Renal cortical epithelial cell (primary cell): ENCODE data around the gene METTL2B. TPM values are rescaled to one million over a fixed set of nuclear protein-coding genes. Genes with fewer than 3 reads are reported as not detected.
"Not testable (repeated sequence)": the region's sequence is repeated elsewhere in the genome, so short reads cannot be mapped to it uniquely, and the experiment has no call there.

Source experiments
- DNase-seq: peaks from one replicate; pipeline ENCODE4 v3.0.0-alpha.2; 2011; ENCODE audit warnings: low read depth
- total RNA-seq: library from RNA; depleted of rRNA; stranded (reverse); fragments of >200 nt; gene quantifications from 2 replicates; pipeline ENCODE4 v1.2.3, GENCODE V29; 2014

Gene METTL2B
- total RNA-seq, 1 donor from 2014 or later: 34.8 TPM

DNA sequence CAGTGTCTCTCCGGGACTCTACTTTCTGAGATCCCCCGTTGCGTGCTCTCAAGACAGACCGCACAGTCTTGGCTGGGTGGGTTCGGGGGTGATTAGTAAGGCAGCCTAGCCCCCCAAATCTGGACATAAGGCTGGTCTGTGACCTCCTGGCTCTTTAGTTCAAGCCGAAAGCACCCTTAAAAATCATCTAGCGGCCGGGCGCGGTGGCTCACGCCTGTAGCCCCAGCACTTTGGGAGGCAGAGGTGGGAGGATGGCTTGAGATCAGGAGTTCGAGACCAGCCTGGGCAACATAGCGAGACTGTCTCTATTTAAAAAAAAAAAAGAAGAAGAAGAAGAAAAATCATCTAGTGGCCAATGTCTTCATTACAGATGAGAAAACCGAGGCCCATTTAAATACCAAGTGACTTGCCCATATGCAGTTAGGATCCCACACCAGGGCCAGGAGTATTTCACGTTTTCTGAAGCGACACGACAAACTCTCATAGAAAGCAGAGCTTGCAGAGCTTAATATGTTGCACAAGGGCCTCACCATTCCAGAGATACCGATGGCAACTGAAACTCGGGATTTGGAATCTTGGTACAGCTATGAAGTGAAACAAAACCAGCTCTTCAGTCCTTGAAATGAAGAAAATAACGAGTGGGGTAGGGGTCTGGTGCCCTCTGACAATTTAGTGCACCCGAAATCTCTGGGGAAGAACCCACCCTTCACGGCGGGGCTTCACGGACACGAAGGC lies 21.6 kb upstream of the METTL2B start:
- DNase-seq: peak; percentile 50

DNA sequence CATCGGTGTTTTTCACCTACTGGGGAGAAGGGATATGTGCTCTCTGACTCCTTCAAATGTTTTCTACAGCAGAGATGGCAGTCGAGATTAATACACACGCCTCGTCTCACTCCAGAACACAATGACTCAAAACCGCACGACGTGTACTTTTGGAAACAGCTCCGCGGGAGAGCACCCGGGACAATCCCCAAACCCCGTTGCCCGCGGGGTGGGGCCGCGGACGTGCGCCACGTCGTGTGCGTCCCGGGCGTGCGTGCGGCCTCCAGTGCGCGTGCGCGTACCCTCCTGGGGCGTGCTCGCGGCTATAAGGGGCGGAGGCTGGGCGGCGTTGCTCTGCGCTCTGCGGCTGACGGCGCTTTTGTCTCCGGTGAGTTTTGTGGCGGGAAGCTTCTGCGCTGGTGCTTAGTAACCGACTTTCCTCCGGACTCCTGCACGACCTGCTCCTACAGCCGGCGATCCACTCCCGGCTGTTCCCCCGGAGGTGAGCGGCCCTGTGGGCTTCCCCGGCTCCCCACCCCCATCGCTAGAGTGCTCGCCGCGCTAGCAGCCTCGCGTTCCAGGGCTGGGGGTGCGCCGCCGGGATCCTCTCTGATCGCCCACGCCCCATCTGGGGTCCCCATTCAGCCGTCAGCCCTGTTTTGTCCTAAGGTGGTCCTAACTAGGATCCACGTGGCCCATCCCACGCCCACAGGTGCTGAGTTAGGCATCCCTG lies 20.8 kb upstream of the METTL2B start, which contains the start of gene HILPDA:
Gene HILPDA, plus strand, starts transcription at position 336 of the 712 bp plus-strand sequence. CDS start 1,391 bp downstream, outside the sequence.
- peak; percentile 95 for DNase-seq

DNA sequence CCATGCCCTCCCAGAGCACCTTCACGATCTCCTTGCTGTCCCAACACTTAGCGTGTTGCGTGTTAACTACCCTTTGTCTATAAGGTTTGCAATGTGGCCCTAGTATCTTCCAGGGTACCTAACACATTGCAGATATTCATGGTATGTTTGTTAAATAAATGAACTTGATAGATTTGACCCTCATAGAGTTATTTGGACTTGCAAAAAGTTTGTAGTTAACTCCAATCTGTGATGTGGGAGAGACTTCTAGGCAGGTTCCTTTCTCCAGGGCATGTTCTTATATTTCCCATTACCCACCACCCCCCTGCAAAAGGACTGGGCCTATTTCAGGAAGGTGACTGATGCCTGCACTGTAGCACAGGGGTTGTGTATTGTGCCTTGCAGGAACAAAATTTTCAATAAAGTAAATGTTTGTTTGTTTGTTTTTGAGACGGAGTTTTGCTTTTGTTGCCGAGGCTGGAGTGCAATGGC lies 20.3 kb upstream of the METTL2B start:
- DNase-seq: no peak

DNA sequence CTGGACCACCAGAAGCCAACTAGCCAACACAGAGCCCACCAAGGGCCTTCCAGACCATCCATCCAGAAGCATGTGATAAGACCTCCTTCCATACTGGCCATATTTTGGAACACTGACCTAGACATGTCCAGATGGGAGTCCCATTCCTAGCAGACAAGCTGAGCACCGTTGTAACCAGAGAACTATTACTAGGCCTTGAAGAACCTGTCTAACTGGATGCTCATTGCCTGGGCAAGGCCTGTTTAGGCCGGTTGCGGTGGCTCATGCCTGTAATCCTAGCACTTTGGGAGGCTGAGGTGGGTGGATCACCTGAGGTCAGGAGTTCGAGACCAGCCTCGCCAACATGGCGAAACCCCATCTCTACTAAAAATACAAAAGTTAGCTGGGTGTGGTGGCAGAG lies 19.2 kb upstream of the METTL2B start:
- not testable (repeated sequence) for DNase-seq

GRCh38 chr7:128458956-128459355 lies 17.6 kb upstream of the METTL2B start:
- DNase-seq: no peak

- DNase-seq: peak; percentile 72
Measured at GRCh38 chr7:128459394-128459878, 17.1 kb upstream of the METTL2B start.

GRCh38 chr7:128462460-128462859 lies 14.1 kb upstream of the METTL2B start:
- DNase-seq: no peak

- DNase-seq: not testable (repeated sequence)
Measured at GRCh38 chr7:128463345-128463744, 13.2 kb upstream of the METTL2B start.

DNA sequence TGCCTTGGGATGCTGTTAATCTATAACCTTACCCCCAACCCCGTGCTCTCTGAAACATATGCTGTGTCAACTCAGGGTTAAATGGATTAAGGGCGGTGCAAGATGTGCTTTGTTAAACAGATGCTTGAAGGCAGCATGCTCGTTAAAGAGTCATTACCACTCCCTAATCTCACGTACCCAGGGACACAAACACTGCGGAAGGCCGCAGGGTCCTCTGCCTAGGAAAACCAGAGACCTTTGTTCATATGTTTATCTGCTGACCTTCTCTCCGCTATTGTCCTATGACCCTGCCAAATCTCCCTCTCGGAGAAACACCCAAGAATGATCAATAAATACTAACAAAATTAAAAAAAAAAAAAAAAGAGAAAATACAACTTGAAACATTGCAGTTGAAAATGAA lies 12.6 kb upstream of the METTL2B start:
- not testable (repeated sequence) for DNase-seq

DNA sequence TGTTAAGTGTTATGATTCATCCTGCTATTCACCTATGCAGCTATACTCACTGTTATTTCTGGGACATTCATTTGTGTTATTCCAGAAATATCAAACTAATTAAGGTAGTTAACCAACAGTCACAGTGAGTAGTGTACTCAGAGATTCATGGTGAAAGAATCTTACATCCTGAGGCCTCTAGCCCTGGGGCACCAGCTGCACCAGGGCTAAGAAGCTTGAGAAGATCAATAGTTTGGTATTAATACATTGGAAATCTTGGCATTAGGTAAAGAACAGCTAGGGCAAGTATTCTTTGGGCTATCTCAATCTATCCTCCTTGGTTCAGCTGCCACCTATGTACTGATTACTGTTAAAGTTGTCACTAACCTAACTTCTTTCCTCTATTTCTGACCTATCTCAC lies 9.7 kb upstream of the METTL2B start:
- not testable (repeated sequence) for DNase-seq

DNA sequence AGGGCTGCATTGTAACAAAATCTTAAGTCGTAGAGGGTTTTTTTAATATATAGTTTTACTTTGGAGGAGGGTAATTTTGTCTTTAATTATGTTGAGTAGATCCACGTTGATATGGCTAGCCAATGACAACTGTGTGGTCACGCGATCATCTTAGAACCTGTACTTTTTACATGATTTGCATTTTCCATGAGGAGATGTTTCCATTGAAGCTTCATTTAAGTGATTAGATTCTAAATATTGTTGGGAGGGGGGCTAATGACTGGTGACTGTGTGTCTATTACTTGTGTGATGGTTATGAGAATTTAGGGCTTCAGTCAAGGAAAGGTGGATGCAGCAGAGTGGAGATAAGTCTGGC lies 765 bp downstream of the METTL2B start:
- not testable (repeated sequence) for DNase-seq

DNA sequence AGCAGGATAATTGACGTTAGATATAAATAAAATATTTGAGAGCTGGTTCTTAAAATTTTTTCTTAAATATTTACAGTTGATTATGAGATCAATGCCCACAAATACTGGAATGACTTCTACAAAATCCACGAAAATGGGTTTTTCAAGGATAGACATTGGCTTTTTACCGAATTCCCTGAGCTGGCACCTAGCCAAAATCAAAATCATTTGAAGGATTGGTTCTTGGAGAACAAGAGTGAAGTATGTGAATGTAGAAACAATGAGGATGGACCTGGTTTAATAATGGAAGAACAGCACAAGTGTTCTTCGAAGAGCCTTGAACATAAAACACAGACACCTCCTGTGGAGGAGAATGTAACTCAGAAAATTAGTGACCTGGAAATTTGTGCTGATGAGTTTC lies 2.5 kb downstream of the METTL2B start:
- DNase-seq: not testable (repeated sequence)

DNA sequence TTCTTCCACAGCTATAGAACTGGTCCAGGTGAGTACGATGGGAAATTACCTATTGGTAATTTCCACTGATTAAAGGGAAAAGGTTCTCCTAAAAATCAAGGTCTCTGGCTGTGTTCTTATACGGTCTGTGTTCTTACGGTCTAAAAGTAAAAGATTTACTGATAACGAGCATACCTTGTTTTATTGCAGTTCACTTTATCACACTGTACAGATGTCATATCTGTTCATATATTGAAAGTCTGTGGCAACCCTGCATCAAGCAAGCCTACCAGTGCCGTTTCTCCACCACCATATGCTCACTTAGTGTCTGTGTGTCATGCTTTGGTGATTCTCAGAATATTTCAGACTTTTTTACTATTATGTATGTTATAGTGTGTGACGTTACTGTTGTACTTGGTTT lies 11.6 kb downstream of the METTL2B start:
- DNase-seq: not testable (repeated sequence)

DNA sequence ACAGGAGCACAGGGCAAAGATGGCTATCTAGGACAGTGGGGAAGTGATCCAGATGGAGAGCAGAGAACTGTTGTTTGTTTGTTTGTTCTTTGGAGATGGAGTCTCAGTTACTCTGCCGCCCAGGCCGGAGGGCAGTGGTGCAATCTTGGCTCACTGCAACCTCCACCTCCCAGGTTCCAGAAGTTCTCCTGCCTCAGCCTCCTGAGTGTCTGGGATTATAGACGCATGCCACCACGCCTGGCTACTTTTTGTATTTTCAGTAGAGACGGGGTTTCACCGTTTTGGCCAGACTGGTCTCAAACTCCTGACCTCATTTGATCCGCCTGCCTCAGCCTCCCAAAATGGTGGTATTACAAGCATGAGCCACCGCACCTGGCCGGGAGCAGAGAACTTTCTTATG lies 20.9 kb downstream of the METTL2B start:
- DNase-seq: no peak

DNA sequence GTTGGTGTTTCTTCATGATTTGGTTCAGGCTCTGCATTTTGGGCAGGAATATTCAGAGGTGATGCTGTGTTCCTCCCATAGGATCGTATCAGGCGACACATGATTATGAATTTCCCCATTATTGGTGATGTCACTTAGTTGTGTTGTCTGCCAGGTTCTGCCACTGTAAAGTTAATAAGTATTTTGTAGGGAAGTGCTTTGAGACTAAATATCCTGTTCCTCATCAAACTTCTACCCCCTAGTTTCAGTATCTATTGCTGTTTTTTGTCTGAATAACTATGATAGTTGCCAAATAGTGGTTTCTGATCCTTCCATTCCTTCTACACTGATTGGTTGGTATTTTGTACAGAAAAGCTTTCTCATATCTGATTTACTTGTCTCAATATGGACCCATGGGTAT lies 28.9 kb downstream of the METTL2B start:
- DNase-seq: not testable (repeated sequence)

DNA sequence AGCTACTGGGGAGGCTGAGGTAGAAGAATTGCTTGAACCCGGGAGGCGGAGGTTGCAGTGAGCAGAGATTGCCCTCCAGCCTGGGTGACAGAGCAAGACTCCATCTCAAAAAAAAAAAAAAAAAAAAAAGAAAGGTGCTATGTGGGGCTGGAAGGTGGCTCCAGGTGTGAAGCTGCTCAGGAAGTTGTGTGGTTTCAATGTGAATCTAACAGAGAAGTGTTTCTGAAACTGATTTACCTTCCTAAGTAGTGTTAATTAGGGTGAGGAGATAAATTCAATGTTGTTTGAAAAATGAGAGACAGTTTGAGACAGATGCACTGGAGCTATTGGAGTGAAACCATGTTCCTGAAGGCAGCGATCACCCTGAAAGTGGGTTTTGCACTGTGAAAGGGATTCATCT lies 30.3 kb downstream of the METTL2B start:
- not testable (repeated sequence) for DNase-seq

- DNase-seq: not testable (repeated sequence)
Measured at GRCh38 chr7:128507321-128507993, 30.9 kb downstream of the METTL2B start.

GRCh38 chr7:128511692-128512091 lies 35.1 kb downstream of the METTL2B start:
- DNase-seq: not testable (repeated sequence)

DNA sequence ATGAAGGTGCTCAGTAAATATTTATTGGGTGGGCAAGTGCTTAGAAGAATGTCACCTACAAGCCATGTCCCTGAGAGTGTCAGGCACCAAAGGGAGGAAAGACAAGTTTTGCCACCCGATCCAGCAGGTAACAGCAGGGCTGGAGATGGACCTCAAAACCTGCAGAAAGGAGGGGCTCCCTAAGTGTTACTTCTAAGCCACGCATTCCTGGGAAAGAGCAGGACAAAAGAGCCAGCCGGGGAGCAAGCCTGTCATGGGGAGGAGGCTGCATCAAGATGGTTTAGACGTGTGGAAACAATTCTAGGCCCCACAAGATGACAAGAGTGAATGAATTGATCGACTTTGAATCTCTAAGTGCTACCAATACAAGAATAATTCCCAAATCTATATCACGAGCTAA lies 38.7 kb downstream of the METTL2B start:
- not testable (repeated sequence) for DNase-seq

GRCh38 chr7:128517023-128517422 lies 40.5 kb downstream of the METTL2B start:
- DNase-seq: not testable (repeated sequence)

DNA sequence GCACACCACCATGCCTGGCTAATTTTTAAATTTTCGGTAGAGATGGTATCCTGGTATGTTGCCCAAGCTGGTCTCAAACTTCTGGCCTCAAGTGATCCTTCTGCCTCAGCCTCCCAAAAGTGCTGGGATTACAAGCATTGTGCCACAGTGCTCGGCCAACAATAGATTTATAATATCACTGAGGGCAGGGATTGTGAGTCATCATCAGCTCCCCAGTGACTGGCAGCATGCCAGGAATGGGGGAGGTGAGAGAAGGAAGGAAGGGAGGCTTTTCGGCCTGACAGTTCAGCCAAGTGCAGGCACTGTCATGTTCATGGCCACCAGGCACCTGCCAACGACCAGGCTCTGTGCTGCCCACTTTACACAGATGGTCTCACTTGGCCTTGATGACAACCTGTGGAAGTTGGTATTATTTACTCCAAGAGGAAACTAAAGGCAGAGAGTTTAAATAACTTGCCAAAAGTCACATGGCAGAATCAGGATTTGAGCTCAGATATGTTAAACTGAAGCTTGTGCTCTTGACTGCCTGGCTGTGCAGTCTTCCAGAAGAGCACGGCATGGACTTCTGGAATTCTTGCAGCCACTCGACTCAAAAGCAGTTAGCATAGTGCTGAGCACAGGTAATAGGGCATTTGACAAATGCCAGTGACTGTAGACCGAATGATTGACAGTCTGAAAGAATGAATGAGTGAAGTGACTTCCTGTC lies 46.8 kb downstream of the METTL2B start:
- DNase-seq: peak; percentile 69
